Measurements from ENCODE around the gene SPTLC2. TPM values are rescaled to one million over a fixed set of nuclear protein-coding genes. Genes with fewer than 3 reads are reported as not detected.

Gene SPTLC2
- total RNA-seq, 1 donor from 2014 or later: 27.3 TPM

DNA sequence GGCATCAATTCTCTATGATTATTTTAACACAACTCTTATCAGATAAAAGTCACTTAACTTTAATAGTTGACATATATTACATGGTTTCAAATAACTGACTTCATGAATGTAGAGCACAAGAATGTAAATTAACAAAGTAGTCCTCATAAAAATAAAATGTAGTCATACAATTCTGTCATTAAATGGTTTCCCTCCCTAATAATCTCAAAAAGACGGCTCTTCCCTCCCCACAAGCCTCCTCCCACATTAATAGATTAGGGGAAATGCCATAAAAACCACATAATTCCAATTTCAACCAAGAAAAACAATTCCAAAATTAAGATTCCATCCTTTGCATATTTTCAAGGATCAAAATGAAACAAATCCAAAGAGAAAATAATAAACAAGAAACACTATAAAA, 36.7 kb downstream of the SPTLC2 start:
- Mint-ChIP-seq H3K9me3 (no peaks in the 10 kb centered on the region), H3K36me3 (ENCODE audit: low read depth) (no peaks in the 10 kb centered on the region), H3K27me3 (ENCODE audit: low read depth) (no peaks in the 10 kb centered on the region), H3K4me3 (no peak overlapping the region), H3K4me1 (peaks cover 9% of the 10 kb centered on the region), H3K27ac (ENCODE audit: unreplicated experiment) (no peak overlapping the region)
- TF ChIP-seq, protein P1, sequence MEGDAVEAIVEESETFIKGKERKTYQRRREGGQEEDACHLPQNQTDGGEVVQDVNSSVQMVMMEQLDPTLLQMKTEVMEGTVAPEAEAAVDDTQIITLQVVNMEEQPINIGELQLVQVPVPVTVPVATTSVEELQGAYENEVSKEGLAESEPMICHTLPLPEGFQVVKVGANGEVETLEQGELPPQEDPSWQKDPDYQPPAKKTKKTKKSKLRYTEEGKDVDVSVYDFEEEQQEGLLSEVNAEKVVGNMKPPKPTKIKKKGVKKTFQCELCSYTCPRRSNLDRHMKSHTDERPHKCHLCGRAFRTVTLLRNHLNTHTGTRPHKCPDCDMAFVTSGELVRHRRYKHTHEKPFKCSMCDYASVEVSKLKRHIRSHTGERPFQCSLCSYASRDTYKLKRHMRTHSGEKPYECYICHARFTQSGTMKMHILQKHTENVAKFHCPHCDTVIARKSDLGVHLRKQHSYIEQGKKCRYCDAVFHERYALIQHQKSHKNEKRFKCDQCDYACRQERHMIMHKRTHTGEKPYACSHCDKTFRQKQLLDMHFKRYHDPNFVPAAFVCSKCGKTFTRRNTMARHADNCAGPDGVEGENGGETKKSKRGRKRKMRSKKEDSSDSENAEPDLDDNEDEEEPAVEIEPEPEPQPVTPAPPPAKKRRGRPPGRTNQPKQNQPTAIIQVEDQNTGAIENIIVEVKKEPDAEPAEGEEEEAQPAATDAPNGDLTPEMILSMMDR (conservative IDR thresholded peaks at IDR 0.05): no peak
- DNase-seq (ENCODE audit: low read depth, low spot score): no peak

DNA sequence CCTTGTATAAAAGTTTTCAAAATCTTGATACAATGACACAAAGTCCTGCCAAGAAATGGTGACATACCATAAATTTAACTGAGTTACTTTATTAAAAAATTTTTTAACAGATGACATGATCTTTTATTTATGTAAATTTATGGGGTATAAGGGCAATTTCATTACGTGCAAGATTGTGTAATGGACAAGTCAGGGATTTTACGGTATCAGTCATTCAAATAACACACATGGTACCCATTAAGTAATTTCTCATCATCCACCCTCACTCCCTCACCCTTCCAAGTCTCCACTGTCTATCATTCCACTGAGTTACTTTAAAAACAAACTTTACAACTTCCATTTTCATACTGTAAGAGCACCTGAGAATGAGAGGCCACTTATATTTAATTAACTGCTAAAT, 37.4 kb downstream of the SPTLC2 start:
- no peaks in the 10 kb centered on the region for H3K27me3 Mint-ChIP-seq (ENCODE audit: low read depth)
- H3K36me3 Mint-ChIP-seq (ENCODE audit: low read depth): peaks cover 5% of the 10 kb centered on the region

DNA sequence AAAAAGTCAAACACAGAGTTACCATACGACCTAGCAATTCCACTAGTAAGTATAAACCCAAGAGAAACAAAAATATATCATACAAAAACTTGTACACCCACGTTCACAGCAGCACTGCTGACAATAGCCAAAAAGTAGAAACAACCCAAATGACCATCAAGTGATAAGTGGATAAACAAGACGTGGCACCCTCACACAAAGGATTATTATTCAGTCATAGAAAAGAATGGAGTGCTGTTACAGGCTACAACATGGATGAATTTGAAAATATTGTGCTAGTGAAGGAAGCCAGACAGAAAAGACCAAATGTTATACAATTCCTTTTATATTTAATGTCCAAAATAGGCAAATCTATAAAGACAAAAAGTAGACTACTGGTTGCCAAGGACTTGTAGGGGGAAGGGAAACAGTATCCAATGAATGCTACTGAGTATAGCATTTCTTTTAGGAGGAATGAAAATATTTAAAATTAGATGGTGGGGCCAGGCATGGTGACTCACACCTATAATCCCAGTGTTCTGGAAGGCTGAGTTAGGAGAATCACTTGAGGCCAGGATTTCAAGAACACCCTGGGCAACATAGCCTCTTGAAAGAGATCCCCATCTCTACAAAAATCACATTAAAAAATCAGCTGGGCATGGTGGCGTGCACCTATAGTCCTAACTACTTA, 41.9 kb downstream of the SPTLC2 start:
- Mint-ChIP-seq H3K4me3 (no peak overlapping the region), H3K9me3 (no peaks in the 10 kb centered on the region), H3K27ac (ENCODE audit: unreplicated experiment) (no peak overlapping the region), H3K36me3 (ENCODE audit: low read depth) (peaks cover 15% of the 10 kb centered on the region), H3K27me3 (ENCODE audit: low read depth) (no peaks in the 10 kb centered on the region), H3K4me1 (no peaks in the 10 kb centered on the region)
- DNase-seq (ENCODE audit: low read depth, low spot score): no peak
- TF ChIP-seq, protein P1 (conservative IDR thresholded peaks at IDR 0.05): no peak

More for the DNA sequence above, 37.4 kb downstream of the SPTLC2 start:
- Mint-ChIP-seq H3K9me3 (no peaks in the 10 kb centered on the region), H3K4me3 (no peak overlapping the region), H3K4me1 (peaks cover 5% of the 10 kb centered on the region), H3K27ac (ENCODE audit: unreplicated experiment) (no peak overlapping the region)
- TF ChIP-seq, protein P1 (conservative IDR thresholded peaks at IDR 0.05): no peak
- no peak for DNase-seq (ENCODE audit: low read depth, low spot score)

DNA sequence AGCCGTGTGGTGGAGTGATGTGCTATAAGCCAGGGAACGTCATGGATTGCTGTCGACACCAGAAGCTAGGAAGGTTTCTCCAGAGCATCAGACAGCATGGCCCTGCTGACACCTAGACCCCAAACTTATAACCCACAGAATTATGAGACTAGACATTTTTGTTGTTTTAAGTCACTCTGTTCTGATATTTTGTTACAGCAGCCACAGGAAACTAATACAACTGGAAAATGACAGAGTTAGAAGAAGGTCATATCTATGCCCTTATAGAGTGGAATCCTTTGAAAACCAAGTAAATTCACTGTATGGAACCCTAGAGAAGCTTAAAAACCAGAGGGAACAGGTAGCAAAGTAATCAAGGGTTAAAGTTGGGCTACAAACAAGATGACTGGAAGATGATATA, 42.5 kb downstream of the SPTLC2 start:
- Mint-ChIP-seq H3K4me3 (no peak overlapping the region), H3K27me3 (ENCODE audit: low read depth) (no peaks in the 10 kb centered on the region), H3K4me1 (no peaks in the 10 kb centered on the region), H3K27ac (ENCODE audit: unreplicated experiment) (no peak overlapping the region), H3K36me3 (ENCODE audit: low read depth) (peaks cover 19% of the 10 kb centered on the region), H3K9me3 (no peaks in the 10 kb centered on the region)
- no peak for DNase-seq (ENCODE audit: low read depth, low spot score)
- TF ChIP-seq, protein P1 (conservative IDR thresholded peaks at IDR 0.05): no peak

DNA sequence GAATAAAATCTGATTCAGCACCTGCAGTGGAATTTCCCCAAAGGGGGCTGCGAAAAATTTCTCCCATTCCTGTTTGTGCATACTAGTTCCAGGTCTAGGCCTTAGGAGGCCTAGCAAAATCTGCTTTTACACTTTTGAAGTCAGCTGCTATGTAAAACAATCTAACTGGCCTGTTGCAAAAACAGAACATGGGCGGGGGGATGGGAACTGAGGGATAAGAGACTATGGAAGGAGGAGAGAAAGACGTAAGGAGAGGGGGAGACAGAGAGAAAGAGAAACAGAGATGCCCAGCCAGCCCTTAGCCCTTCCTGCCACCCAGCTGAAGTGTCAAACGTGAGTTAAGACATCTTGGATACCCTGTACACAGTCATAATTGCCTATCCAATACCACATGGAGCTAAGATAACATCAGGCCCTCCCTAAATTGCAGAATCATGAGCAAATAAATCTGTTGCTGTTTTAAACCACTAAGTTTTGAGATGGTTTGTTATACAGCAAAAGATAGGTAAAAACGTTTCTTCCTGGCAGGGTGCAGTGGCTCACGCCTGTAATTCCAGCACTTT, 45.6 kb downstream of the SPTLC2 start:
- DNase-seq (ENCODE audit: low read depth, low spot score): no peak
- H3K4me3 Mint-ChIP-seq: no peak overlapping the region
- no peak overlapping the region for H3K27ac Mint-ChIP-seq (ENCODE audit: unreplicated experiment)
- peaks cover 25% of the 10 kb centered on the region for H3K36me3 Mint-ChIP-seq (ENCODE audit: low read depth)
- no peaks in the 10 kb centered on the region for H3K9me3 Mint-ChIP-seq
- H3K4me1 Mint-ChIP-seq: no peaks in the 10 kb centered on the region
- H3K27me3 Mint-ChIP-seq (ENCODE audit: low read depth): no peaks in the 10 kb centered on the region
- TF ChIP-seq, protein P1 (conservative IDR thresholded peaks at IDR 0.05): no peak

Measured in neural crest cell (in vitro differentiated cells).